Hepatocyte (in vitro differentiated cells): ENCODE measurements around the gene ADAMTS15.

Experiments used
- CTCF ChIP-seq: fragments of 200-600 bp; sonication (generic); IDR thresholded peaks from 2 replicates; pipeline ENCODE4 v1.5.1; 2016; ENCODE audit warnings: antibody characterized with exemption, mild to moderate bottlenecking; ENCODE audit not compliant: poor library complexity
- EZH2 ChIP-seq: fragments of 200-600 bp; sonication (generic); IDR thresholded peaks from 2 replicates; pipeline ENCODE4 v1.6.1; 2016; ENCODE audit warnings: antibody characterized with exemption, mild to moderate bottlenecking, borderline replicate concordance
- EZH2phosphoT487 ChIP-seq: fragments of 200-600 bp; sonication (generic); IDR thresholded peaks from one replicate; pipeline ENCODE4 v1.6.1; 2018; ENCODE audit warnings: antibody characterized with exemption, mild to moderate bottlenecking, low read depth, moderate library complexity; ENCODE audit not compliant: unreplicated experiment, severe bottlenecking

DNA sequence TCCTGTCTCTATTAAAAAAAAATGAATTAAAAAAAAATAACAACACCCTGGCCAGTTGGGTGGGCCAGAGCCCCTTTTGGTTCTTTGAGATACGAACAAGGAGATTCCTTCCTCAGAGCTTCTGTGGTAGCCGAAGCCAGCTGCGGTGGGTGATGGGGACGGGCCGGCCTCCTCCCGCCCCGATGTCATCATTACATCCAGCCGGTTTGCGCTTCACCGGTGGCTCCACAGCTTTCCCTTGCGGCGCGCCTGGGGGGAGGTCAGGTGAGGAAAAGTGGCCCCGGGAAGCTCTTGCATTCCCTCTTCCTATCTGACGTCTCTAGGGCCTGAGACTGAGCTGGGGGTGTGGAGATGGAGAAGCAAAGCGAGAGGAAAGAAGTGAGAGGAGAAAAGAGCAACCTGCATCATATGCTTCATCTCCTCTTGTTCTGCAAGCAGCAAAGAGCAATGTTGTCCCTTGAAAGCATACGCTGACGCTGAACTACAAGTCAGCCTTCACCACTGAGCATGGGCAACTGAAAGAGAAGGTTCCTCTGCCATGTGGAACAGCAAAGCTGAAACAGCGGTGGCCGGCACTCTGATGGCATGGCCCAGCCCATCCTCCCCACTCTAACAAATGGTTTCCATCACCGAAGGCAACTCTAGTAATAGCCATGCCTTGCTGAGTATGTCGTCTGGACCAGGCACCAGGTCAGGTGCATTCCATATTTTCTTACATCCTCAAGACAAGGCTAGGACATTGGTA, 26.0 kb upstream of the ADAMTS15 start:
- TF ChIP-seq CTCF (no peak), EZH2 (no peak), EZH2phosphoT487 (no peak)
